ENCODE measurements around the gene PPP6R2. TPM values are rescaled to one million over a fixed set of nuclear protein-coding genes. Genes with fewer than 3 reads are reported as not detected.
A peak's percentile ranks its signal among the peaks of the same experiment; 100 is the strongest.

PPP6R2 gene
- total RNA-seq, 1 experiment from 2014 or later, result 42.6 TPM

GRCh38 chr22:50475652-50476002, 132.5 kb downstream of the PPP6R2 start:
- H3K9ac ChIP-seq (ENCODE audit: extremely low read depth, insufficient read length, low read length), result no peak overlapping the region
- peaks cover 4% of the 10 kb centered on the region for H4K20me1 ChIP-seq (ENCODE audit: control insufficient read depth, insufficient read depth, insufficient read length)
- no CpG with 5 or more reads among the region's 6 CpGs for WGBS (ENCODE audit: extremely low coverage, insufficient read length, low lambda C conversion rate)
- no peak overlapping the region for H3K4ac ChIP-seq (ENCODE audit: low read depth, low read length)
- no peak overlapping the region for H4K5ac ChIP-seq (ENCODE audit: insufficient read length, low read depth, low read length)
- no peak overlapping the region for H3K18ac ChIP-seq (ENCODE audit: insufficient read length, low read depth, low read length)
- no peak overlapping the region for H2AFZ ChIP-seq (ENCODE audit: low read length)
- Mint-ChIP-seq H3K27ac (peak overlapping the region in 1 of 3 experiments; percentile 53; a peak in 1 of 7 replicates), H3K9me3 (no peaks in the 10 kb centered on the region), H3K4me3 (peak overlapping the region; percentile 47 to 76), H3K4me1 (peaks cover 30 to 33% of the 10 kb centered on the region in 2 experiments), H3K36me3 (ENCODE audit: insufficient read depth in 1 of 3, low read depth in 3 of 3) (peaks cover 0 to 7% (median 0%) of the 10 kb centered on the region in 3 experiments; a peak in 4 of 7 replicates), H3K27me3 (ENCODE audit: low read depth) (peaks cover 33% of the 10 kb centered on the region)
- H3T11ph ChIP-seq (ENCODE audit: low read length), result no peak overlapping the region
- no peaks in the 10 kb centered on the region; the same call in 1 of the 2 replicates for H3K4me1 ChIP-seq (ENCODE audit: insufficient read depth, low read length)
- H4K91ac ChIP-seq (ENCODE audit: insufficient read length, low read depth, low read length), result no peak overlapping the region
- no peak overlapping the region for H2BK20ac ChIP-seq (ENCODE audit: low read depth, low read length, poor library complexity, severe bottlenecking)
- H3K56ac ChIP-seq (ENCODE audit: insufficient read length, low read depth, low read length), result no peak overlapping the region
- no peak overlapping the region for H2BK15ac ChIP-seq (ENCODE audit: low read depth, low read length)
- H3K27ac ChIP-seq (ENCODE audit: insufficient read length, low read depth, low read length), result no peak overlapping the region
- no peak overlapping the region for H3K14ac ChIP-seq (ENCODE audit: insufficient read depth, low read length)
- H2BK12ac ChIP-seq (ENCODE audit: insufficient read length, low read depth, low read length), result no peak overlapping the region
- H4K8ac ChIP-seq (replicated peaks; ENCODE audit: insufficient read length, low read depth, low read length), result no peak overlapping the region
- TF ChIP-seq CTCF (conservative IDR thresholded peaks at IDR 0.05), result no peak
- H3K79me2 ChIP-seq (ENCODE audit: insufficient read depth, low read length), result peaks cover 16% of the 10 kb centered on the region; the same call in 1 of the 2 replicates
- DNase-seq, result no peak
- peaks cover 13% of the 10 kb centered on the region for H3K23me2 ChIP-seq (ENCODE audit: insufficient read length, low read depth, low read length, poor library complexity, severe bottlenecking)
- peak overlapping the region; percentile 38 for H3K4me2 ChIP-seq (ENCODE audit: insufficient read depth, insufficient read length, low read length)
- peaks cover 14% of the 10 kb centered on the region for H3K79me1 ChIP-seq (ENCODE audit: insufficient read depth, low read depth, low read length, poor library complexity, severe bottlenecking)
- no peak overlapping the region for H2AK5ac ChIP-seq (ENCODE audit: insufficient read length, low read length)
- no peaks in the 10 kb centered on the region for H3K9me3 ChIP-seq (ENCODE audit: control insufficient read depth, low read depth, low read length)
- H3K27me3 ChIP-seq (ENCODE audit: insufficient read depth, low read length), result peaks cover 9% of the 10 kb centered on the region; the same call in 1 of the 2 replicates
- H3K23ac ChIP-seq (ENCODE audit: insufficient read length, low read depth, low read length), result no peak overlapping the region
- no peak overlapping the region for H2BK120ac ChIP-seq (ENCODE audit: low read depth, low read length, poor library complexity, severe bottlenecking)
- no peak overlapping the region for H2BK5ac ChIP-seq (ENCODE audit: insufficient read length, low read length)

Data from H9 (cell line).